ENCODE data around the gene ATPAF1.
"Not testable (repeated sequence)": the region's sequence is repeated elsewhere in the genome, so short reads cannot be mapped to it uniquely, and the experiment has no call there.

The ATPAF1 gene

DNA sequence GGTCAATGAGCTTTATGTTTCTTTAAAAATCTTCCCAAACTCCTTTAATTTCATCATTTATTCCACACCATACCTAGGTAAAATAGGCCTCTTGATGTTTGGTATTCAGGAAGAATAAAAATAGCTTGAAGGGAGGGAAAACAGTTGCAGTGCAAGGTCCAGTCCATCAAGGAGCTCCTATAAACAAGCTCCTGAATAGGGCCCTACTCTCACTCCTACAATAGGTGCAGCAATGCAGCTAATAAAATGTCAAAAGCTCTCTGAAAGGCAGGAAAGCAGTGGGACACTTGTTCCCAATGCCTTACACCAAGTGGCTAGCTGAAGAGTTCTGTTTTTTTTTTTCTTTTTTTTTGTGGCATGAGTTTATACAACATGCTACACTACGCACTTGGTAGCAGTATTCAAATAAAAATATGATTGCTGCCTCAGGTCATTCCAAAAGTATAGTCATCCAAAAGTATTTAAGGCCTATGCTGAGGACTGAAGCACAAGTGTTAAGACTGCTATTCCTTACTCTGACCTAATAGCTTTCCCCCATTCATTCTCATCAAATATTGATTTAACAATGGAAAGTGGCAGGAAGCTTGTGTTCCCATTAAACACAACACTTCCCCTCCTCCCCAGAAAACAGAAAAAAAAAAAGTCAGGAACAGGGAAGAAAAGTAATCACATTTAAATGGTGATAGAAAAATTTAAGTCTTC is 13.3 kb upstream of the ATPAF1 start:
- DNase-seq = peak in 1 of 58 donors; percentile 19

DNA sequence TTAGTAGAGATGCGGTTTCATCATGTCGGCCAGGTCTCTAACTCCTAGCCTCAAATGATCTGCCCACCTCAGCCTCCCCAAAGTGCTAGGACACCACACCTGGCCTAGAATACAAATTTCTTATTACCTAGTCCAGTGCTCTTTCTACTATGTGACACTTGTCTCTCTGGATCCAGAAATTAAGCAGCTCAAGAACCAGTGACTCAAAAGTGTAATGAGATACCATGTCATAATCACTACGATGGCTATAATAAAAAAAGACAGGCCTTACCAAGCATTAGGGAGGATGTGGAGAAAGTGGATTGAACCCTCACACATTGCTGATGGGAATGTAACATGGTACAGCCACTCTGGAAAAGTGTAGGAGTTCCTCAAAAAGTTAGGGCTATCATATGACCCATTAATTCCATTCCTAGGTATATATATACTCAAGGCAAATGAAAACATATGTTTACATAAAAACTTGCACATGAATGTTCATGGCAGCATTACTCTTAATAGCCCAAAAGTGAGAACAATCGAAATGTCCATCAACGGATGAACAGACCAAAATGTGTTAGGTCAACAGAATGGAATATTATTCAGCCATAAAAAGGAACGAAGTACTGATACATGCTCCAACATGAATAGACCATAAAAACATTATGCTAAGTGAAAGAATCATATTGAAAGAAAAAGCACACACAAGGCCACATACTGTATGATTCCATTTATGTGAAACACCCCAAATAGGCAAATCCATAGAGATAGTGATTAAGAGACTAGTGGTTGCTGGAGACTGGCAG is 11.8 kb upstream of the ATPAF1 start:
- DNase-seq = no peak

- no peak for DNase-seq
Measured at GRCh38 chr1:46677339-46677738, 9.2 kb upstream of the ATPAF1 start.

DNA sequence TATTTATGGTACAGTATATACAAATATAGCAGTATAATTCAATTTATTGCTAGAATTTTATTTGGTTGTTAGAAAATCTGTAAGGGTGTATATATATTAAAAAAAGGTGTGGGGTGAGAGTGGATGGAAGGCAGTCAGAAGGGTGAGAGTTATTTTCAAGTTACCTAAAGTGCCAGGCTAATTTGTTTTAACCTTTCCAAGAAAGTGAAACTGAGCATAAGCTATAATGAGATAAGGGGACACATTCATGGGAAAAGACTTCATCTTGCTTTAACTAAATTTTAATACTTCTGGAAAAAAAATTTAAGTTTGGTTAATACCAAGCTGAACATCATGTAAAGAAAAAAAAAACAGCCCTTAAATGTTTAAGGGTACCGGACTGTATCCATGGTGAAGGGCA is 8.4 kb upstream of the ATPAF1 start:
- no peak for DNase-seq

DNA sequence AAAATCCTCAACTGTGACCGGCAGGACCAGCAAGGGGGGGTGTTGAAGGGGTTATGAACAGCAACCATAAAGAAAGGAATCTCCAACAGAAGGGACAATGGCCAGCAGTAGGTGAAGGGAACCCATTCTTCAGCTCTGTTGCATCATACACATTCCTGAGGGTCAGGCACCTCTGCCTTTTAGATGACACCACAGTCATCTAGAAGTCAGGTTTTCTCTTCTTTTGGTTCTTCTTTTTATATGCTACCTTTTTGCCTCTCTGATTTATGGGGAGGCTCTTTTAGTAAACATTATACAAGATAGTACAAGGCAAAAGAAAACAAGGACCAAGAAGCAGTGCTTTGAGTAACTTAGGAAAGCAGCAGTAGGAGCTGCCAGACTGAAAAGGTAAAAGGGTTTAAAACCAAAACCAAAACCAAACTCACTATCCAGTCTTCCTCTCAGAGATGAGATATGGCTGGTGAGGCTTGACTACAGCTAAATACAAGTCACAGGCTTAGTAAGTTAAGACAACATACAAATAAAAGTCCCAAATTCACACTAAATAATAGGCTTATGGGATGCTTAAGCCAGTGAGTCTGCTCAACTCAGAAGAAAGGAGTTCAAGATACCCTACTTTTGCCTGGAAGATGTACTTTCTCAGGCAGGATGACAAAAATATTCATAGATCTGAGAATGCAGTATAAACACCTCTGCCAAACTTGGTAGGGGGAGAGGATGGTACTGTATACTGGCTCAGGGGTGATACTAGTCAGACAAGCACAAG is 7.6 kb upstream of the ATPAF1 start:
- DNase-seq = no peak

GRCh38 chr1:46673749-46674182 is 5.6 kb upstream of the ATPAF1 start:
- DNase-seq = no peak

- DNase-seq = no peak
Measured at GRCh38 chr1:46672696-46673095, 4.5 kb upstream of the ATPAF1 start.

- DNase-seq = no peak
Measured at GRCh38 chr1:46671554-46671953, 3.4 kb upstream of the ATPAF1 start, which contains the start of gene TEX38. Gene TEX38 (plus strand): TSS chr1:46671854. CDS start chr1:46671935, 81 bp downstream.

- DNase-seq = no peak
Measured at GRCh38 chr1:46670134-46670533, 2.0 kb upstream of the ATPAF1 start.

GRCh38 chr1:46665983-46666382 is 2.2 kb downstream of the ATPAF1 start:
- DNase-seq = no peak

DNA sequence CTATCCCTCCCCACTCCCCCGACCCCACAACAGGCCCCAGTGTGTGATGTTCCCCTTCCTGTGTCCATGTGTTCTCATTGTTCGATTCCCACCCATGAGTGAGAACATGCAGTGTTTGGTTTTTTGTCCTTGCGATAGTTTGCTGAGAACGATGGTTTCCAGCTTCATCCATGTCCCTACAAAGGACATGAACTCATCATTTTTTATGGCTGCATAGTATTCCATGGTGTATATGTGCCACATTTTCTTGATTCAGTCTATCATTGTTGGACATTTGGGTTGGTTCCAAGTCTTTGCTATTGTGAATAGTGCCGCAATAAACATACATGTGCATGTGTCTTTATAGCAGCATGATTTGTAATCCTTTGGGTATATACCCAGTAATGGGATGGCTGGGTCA is 5.2 kb downstream of the ATPAF1 start:
- not testable (repeated sequence) for DNase-seq

DNA sequence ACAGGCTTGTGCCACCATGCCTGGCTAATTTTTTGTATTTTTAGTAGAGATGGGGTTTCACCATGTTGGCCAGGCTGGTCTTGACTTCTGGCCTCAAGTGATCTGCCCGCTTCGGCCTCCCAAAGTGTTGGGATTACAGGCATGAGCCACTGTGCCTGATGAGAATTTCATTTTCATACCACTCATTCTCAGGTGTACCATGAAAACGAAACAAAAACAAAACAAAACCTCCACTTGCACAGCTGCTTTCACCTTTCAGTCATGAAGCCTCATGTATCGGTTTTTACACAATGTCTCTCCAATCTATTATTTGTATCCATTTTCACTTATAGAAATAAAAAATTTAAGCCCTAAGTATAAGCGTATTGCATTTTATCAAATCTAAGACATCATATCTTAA is 8.0 kb downstream of the ATPAF1 start:
- not testable (repeated sequence) for DNase-seq

DNA sequence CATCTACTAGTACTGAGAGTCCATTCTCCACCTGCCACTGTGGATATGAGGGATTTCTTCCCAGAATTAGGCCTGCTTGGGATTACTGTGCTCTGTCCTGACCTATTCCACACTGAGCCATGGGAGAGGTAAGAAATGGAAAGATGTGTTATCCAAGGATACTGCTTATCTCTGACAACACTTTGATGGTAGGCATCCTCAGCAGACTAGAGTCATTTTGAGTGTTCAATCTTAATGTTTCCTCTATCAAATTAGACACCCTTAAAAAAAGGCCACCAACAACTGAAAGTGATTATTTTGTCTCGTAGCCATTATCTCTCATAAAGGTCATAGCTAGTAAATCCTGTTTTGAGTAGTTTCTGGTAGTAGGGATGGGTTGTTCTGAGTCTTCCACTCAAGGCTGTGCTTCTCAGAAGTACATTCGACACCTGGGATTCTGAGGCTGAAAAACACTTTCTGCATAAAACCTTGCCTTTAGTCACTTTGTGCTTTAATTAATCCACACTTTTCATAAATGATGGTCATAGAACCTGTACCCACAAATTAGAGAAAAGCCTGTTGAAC is 8.8 kb downstream of the ATPAF1 start:
- DNase-seq = no peak

- DNase-seq = no peak
Measured at GRCh38 chr1:46657775-46658174, 10.4 kb downstream of the ATPAF1 start.

DNA sequence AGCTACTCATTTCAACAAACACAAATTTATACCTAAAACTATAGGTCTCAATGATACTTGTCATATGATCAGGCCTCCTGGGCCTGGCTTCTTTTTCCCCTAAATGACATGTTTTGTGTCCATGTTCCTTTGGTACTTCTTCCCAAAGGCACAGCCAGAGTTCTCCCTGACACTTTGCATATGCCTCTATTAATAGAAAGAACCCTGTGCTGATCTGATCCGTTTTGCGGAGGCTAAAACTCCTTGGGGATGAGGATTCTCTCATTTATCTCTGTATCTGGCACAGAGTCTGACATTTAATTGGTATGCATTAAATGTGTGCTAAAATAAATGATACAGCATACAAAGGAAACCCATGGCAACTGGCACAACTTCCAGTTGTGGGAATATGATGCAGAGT is 11.5 kb downstream of the ATPAF1 start:
- DNase-seq = no peak

DNA sequence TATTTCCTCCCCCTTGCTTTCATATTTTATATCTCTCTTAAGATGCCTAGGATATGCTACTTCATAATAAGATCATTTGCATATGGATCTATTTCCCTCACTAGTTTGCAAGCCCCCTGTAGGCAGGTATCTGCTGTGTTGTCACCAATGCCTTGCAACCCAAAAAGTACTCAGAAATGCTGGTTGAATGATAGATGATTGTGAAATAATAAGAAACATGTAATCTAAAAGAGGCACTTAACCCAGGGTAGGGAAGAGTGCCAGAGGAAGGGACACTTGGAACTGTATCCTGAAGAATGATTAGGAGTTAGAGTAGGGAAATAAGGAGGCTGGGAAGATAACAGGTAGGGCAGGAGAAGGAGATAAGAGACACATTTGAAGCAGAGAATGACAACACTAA is 12.3 kb downstream of the ATPAF1 start:
- no peak for DNase-seq

GRCh38 chr1:46654698-46655097 is 13.5 kb downstream of the ATPAF1 start:
- DNase-seq = not testable (repeated sequence)

GRCh38 chr1:46654012-46654411 is 14.2 kb downstream of the ATPAF1 start:
- no peak for DNase-seq

DNA sequence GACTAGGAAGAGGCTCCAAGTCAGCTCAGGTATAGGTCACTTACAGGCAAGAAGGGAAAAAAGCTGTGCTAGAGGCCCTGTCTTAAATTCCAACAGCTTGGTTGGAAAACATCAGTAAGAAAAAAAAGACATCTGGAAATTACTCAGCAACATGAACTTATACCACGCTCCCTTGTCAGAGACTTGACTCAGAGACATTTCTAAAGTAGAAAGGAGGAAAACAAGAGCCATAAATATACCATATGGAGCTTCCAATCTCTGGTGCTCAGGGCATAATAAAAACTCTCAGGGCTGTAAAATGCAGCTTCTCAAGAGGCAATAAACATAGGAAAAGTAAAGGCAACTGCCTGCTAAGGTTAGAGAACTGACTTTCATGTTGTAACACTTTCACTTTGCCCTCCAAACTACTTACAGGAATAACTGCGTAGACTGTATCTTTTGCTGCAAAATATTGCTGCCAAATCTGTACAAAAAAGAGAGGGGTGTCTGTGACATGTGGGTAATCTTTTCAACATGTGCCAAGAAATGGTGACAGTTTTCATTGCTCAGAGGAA is 14.7 kb downstream of the ATPAF1 start:
- DNase-seq = no peak

DNA sequence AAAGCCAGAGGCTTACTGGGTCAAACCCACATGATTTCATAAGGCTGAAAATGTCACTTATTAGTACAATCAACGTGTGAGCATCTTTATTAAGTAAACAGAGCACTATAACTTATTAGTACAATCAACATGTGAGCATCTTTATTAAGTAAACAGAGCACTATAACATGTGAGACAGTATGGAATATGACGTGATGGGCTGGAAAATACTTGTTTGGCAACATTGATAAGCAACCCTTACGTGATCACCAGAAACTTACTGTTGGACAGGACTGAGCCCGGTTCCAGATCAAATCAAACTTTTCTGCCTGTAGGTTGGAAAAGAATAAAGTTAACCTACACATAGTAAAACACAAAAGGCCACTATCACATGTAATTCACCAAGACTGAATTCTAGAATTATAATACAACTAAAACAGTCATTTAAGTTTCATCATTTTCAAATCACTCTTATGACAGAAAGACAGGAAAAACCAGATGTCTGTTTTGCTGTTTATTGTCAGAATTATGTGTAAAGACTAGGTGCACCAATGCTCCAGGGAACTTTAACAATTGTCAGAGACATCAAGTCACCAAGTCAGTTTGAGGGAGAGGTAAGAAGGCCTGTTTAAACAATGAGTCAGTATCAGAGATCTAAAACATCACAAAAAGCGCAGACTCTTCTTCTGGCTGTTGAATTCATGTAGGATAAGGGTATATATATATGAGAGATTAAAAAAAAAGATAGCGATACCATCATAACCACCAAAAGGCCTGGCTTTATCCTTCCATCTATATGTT is 15.7 kb downstream of the ATPAF1 start:
- no peak for DNase-seq

GRCh38 chr1:46651152-46651551 is 17.0 kb downstream of the ATPAF1 start:
- not testable (repeated sequence) for DNase-seq

All from anterior cingulate cortex (tissue), 58 donors.